ENCODE results near the gene JAKMIP3. TPM values are rescaled to one million over a fixed set of nuclear protein-coding genes. Genes with fewer than 3 reads are reported as not detected.

The JAKMIP3 gene
- total RNA-seq, 1 experiment from 2014 or later, result 0.17 TPM

DNA sequence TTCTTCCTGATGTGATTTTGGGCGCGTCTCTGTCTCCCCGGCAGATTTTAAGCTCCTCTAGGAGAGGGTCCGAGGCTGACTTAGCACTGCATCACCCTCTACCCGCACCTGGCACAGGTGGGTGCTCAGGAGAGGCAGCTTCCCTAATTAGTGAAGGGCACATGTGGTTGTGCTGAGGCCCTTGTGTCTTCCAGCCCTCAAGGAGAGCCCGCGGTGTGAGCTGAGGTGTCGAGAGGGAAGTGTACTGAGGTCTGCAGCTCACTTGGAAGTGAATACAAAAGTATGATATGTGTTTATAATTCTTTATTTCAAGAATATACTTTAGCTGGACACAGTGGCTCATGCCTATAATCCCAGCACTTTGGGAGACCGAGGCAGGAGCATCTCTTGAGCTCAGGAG is 20.4 kb upstream of the JAKMIP3 start:
- no peak for DNase-seq (ENCODE audit: low read depth, low spot score)
- H3K27ac ChIP-seq (ENCODE audit: low read depth, low read length), result no peak overlapping the region
- BruUV-seq (replicated peaks), result no TSS peak
- H3K79me2 ChIP-seq (ENCODE audit: insufficient read depth, low read length), result no peaks in the 10 kb centered on the region
- H3K4me1 ChIP-seq (ENCODE audit: control insufficient read depth in 1 of 2, insufficient read depth in 2 of 2, low read length in 2 of 2), result no peaks in the 10 kb centered on the region
- H3K9me2 ChIP-seq (ENCODE audit: insufficient read depth), result no peaks in the 10 kb centered on the region
- no peaks in the 10 kb centered on the region for H3K9me3 ChIP-seq (ENCODE audit: control insufficient read depth in 1 of 2, insufficient read depth in 1 of 2, low read depth in 1 of 2, low read length in 2 of 2)
- H3K36me3 ChIP-seq (ENCODE audit: control insufficient read depth in 1 of 2, insufficient read depth in 2 of 2, low read length in 2 of 2), result no peaks in the 10 kb centered on the region
- H4K20me1 ChIP-seq (ENCODE audit: insufficient read depth), result no peaks in the 10 kb centered on the region
- no peak for ATAC-seq
- POLR2A ChIA-PET, result no interaction called here
- TF ChIP-seq TCF7L2 (IDR thresholded peaks at IDR 0.05; ENCODE audit: borderline replicate concordance, extremely low read depth, insufficient read depth, insufficient read length) (no peak), ZNF274 (IDR thresholded peaks at IDR 0.05; ENCODE audit: low read depth, low read length) (no peak), FOSL1 (IDR thresholded peaks at IDR 0.05; ENCODE audit: low read depth) (no peak), JUND (IDR thresholded peaks at IDR 0.05) (no peak), RAD21 (IDR thresholded peaks at IDR 0.05; ENCODE audit: low read depth) (no peak), EGR1 (IDR thresholded peaks at IDR 0.05; ENCODE audit: low read depth) (no peak), POLR2AphosphoS5 (IDR thresholded peaks at IDR 0.05; ENCODE audit: low read depth, low read length) (no peak), SIN3A (IDR thresholded peaks at IDR 0.05; ENCODE audit: low read depth) (no peak), SRF (IDR thresholded peaks at IDR 0.05; ENCODE audit: low read depth) (no peak), ZFX (IDR thresholded peaks at IDR 0.05) (no peak), ELF1 (IDR thresholded peaks at IDR 0.05; ENCODE audit: borderline replicate concordance, low read depth) (no peak), CEBPB (IDR thresholded peaks at IDR 0.05; ENCODE audit: low read depth) (no peak), CBX3 (IDR thresholded peaks at IDR 0.05; ENCODE audit: low read depth) (no peak), POLR2A (IDR thresholded peaks at IDR 0.05; ENCODE audit: borderline replicate concordance, extremely low read depth, insufficient read depth, insufficient read length) (no peak), EZH2phosphoT487 (IDR thresholded peaks at IDR 0.05; ENCODE audit: borderline replicate concordance) (no peak), YY1 (IDR thresholded peaks at IDR 0.05; ENCODE audit: extremely low read depth, insufficient replicate concordance, low read depth, low read length) (no peak)
- TF ChIP-seq, protein P1, sequence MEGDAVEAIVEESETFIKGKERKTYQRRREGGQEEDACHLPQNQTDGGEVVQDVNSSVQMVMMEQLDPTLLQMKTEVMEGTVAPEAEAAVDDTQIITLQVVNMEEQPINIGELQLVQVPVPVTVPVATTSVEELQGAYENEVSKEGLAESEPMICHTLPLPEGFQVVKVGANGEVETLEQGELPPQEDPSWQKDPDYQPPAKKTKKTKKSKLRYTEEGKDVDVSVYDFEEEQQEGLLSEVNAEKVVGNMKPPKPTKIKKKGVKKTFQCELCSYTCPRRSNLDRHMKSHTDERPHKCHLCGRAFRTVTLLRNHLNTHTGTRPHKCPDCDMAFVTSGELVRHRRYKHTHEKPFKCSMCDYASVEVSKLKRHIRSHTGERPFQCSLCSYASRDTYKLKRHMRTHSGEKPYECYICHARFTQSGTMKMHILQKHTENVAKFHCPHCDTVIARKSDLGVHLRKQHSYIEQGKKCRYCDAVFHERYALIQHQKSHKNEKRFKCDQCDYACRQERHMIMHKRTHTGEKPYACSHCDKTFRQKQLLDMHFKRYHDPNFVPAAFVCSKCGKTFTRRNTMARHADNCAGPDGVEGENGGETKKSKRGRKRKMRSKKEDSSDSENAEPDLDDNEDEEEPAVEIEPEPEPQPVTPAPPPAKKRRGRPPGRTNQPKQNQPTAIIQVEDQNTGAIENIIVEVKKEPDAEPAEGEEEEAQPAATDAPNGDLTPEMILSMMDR (IDR thresholded peaks at IDR 0.05 in 2 of 3, conservative IDR thresholded peaks at IDR 0.05 in 1 of 3; ENCODE audit: borderline replicate concordance in 1 of 3, insufficient read depth in 1 of 3, low read depth in 2 of 3, low read length in 2 of 3), result no peak
- TF ChIP-seq, protein P2, sequence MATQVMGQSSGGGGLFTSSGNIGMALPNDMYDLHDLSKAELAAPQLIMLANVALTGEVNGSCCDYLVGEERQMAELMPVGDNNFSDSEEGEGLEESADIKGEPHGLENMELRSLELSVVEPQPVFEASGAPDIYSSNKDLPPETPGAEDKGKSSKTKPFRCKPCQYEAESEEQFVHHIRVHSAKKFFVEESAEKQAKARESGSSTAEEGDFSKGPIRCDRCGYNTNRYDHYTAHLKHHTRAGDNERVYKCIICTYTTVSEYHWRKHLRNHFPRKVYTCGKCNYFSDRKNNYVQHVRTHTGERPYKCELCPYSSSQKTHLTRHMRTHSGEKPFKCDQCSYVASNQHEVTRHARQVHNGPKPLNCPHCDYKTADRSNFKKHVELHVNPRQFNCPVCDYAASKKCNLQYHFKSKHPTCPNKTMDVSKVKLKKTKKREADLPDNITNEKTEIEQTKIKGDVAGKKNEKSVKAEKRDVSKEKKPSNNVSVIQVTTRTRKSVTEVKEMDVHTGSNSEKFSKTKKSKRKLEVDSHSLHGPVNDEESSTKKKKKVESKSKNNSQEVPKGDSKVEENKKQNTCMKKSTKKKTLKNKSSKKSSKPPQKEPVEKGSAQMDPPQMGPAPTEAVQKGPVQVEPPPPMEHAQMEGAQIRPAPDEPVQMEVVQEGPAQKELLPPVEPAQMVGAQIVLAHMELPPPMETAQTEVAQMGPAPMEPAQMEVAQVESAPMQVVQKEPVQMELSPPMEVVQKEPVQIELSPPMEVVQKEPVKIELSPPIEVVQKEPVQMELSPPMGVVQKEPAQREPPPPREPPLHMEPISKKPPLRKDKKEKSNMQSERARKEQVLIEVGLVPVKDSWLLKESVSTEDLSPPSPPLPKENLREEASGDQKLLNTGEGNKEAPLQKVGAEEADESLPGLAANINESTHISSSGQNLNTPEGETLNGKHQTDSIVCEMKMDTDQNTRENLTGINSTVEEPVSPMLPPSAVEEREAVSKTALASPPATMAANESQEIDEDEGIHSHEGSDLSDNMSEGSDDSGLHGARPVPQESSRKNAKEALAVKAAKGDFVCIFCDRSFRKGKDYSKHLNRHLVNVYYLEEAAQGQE (IDR thresholded peaks at IDR 0.05; ENCODE audit: low read depth), result no peak
- no peak overlapping the region for H2AFZ ChIP-seq (ENCODE audit: low read depth, low read length, poor library complexity, severe bottlenecking)
- H3K9ac ChIP-seq (ENCODE audit: low read length), result no peak overlapping the region
- intact Hi-C loops (cut with micrococcal nuclease), result no loop called here
- no peak overlapping the region for H3K4me2 ChIP-seq (ENCODE audit: low read length)
- no peak overlapping the region for H3K4me3 ChIP-seq (replicated peaks in 1 of 2; ENCODE audit: low read depth in 1 of 2, low read length in 2 of 2)
- RAD21 ChIA-PET (ENCODE audit: low non-redundant PET in 1 of 2, low total read pairs in 2 of 2, uncharacterized antibody in 2 of 2, unreplicated experiment in 2 of 2), result no interaction called here
- no peaks in the 10 kb centered on the region for H3K27me3 ChIP-seq (ENCODE audit: insufficient read depth, low read length)
- CTCF ChIA-PET, result no interaction called here
